Suprapubic skin (tissue), 4 donors: Measurements from ENCODE around the gene DMKN. TPM values are rescaled to one million over a fixed set of nuclear protein-coding genes. Genes with fewer than 3 reads are reported as not detected.

Experiments used
- DNase-seq, 2 donors: peaks; one replicate each; pipeline ENCODE4 v3.0.0-alpha.2; 2019; ENCODE audit warnings: low spot score in 2 of 2
- H3K27ac ChIP-seq: fragments of 200-600 bp; sonication (generic); one replicate; pipeline ENCODE4 v1.5.1; 2019
- H3K27me3 ChIP-seq: fragments of 200-600 bp; sonication (generic); one replicate; pipeline ENCODE4 v1.5.1; 2019
- H3K36me3 ChIP-seq: fragments of 200-600 bp; sonication (generic); one replicate; pipeline ENCODE4 v1.5.1; 2019
- H3K4me1 ChIP-seq: fragments of 200-600 bp; sonication (generic); one replicate; pipeline ENCODE4 v1.5.1; 2019
- H3K4me3 ChIP-seq: fragments of 200-600 bp; sonication (generic); one replicate; pipeline ENCODE4 v1.5.1; 2019; ENCODE audit warnings: mild to moderate bottlenecking
- H3K9me3 ChIP-seq: fragments of 200-600 bp; sonication (generic); one replicate; pipeline ENCODE4 v1.5.1; 2019
- CTCF ChIP-seq, 2 donors: fragments of 200-600 bp in 1 of 2; fragments of 450-650 bp in 1 of 2; sonication (generic) in 1 of 2; IDR thresholded peaks; one replicate each; pipeline ENCODE4 v1.5.1; 2016 to 2019; ENCODE audit warnings: antibody characterized with exemption in 2 of 2, mild to moderate bottlenecking in 1 of 2, moderate library complexity in 1 of 2
- EP300 ChIP-seq: sonication (generic); formaldehyde crosslinking; IDR thresholded peaks from one replicate; pipeline ENCODE4 v1.6.1; 2017; ENCODE audit warnings: antibody characterized with exemption
- POLR2A ChIP-seq, 2 donors: fragments of 450-650 bp; IDR thresholded peaks; one replicate each; pipeline ENCODE4 v1.6.1; 2017; ENCODE audit warnings: antibody characterized with exemption in 2 of 2, mild to moderate bottlenecking in 2 of 2, moderate library complexity in 2 of 2
- POLR2AphosphoS5 ChIP-seq, 3 donors: sonication (generic); formaldehyde crosslinking; IDR thresholded peaks; one replicate each; pipeline ENCODE4 v1.6.1; 2017; ENCODE audit warnings: antibody characterized with exemption in 3 of 3
- WGBS: methylation state at CpG from one replicate; pipeline ENCODE4 v1.1.5; 2018; 5-methylcytosine and 5-hydroxymethylcytosine counted together
- total RNA-seq, 4 donors: library from RNA; depleted of rRNA; stranded (reverse); fragments of >200 nt; gene quantifications; one replicate each; pipeline ENCODE4 v1.1.0, GENCODE V29; 2016

The DMKN gene
- total RNA-seq, 4 donors from 2014 or later = 2,237 to 6,229 (median 5,437) TPM

GRCh38 chr19:35447606-35448469 lies 65.6 kb downstream of the DMKN start, which contains the start of gene FFAR2:
TSS of gene FFAR2 (plus strand) at chr19:35448257. CDS start at chr19:35449715, 1,458 bp downstream.
- H3K27me3 ChIP-seq = peaks cover 13% of the 10 kb centered on the region
- H3K36me3 ChIP-seq = no peaks in the 10 kb centered on the region
- no peak within 1 kb of the TSS for H3K4me3 ChIP-seq
- TF ChIP-seq POLR2AphosphoS5 (IDR thresholded peaks at IDR 0.05) (no peak), POLR2A (IDR thresholded peaks at IDR 0.05) (no peak), CTCF (IDR thresholded peaks at IDR 0.05) (no peak), EP300 (no peak)
- no peak within 1 kb of the TSS for H3K27ac ChIP-seq
- WGBS = 78% methylated on average over 12 of the region's 12 CpGs
- no peak for DNase-seq
- H3K4me1 ChIP-seq = peaks cover 22% of the 10 kb centered on the region
- H3K9me3 ChIP-seq = no peaks in the 10 kb centered on the region

Other genes with a start within 250 kb of the DMKN start
- gene USF2, start 244.7 kb downstream of the DMKN start, total RNA-seq = 100 to 1,000 TPM; 111 to 178 (median 122) TPM
- 1 to 10 TPM in 2 of 4 donors, not detected in 2; 1.4 to 1.5 TPM for gene HAMP, start 231.1 kb downstream of the DMKN start, total RNA-seq
- not detected for gene MAG, start 221.5 kb downstream of the DMKN start, total RNA-seq
- not detected for gene CD22, start 184.5 kb downstream of the DMKN start, total RNA-seq
- not detected for gene FFAR1, start 165.7 kb downstream of the DMKN start, total RNA-seq
- gene FFAR3, start 155.2 kb downstream of the DMKN start, total RNA-seq = not detected
- gene GPR42, start 142.6 kb downstream of the DMKN start, total RNA-seq = not detected
- under 1 TPM in 3 of 4 donors, not detected in 1; 0.29 to 0.64 (median 0.30) TPM for gene FFAR2, start 65.4 kb downstream of the DMKN start, total RNA-seq
- gene KRTDAP, start 23.2 kb downstream of the DMKN start, total RNA-seq = over 10,000 TPM in 2 of 4 donors, 1,000 to 10,000 TPM in 2; 1,056 to 12,237 (median 8,197) TPM
- gene SBSN, start 14.7 kb upstream of the DMKN start, total RNA-seq = 1,000 to 10,000 TPM in 3 of 4 donors, 100 to 1,000 TPM in 1; 308 to 1,594 (median 1,430) TPM
- 1 to 10 TPM; 4.1 to 8.4 (median 6.4) TPM for gene GAPDHS, start 19.8 kb upstream of the DMKN start, total RNA-seq
- 100 to 1,000 TPM in 3 of 4 donors, 10 to 100 TPM in 1; 67.5 to 158 (median 118) TPM for gene TMEM147, start 32.0 kb upstream of the DMKN start, total RNA-seq
- gene ATP4A, start 50.0 kb upstream of the DMKN start, total RNA-seq = not detected
- gene PMIS2, start 72.5 kb upstream of the DMKN start, total RNA-seq = not detected
- 10 to 100 TPM; 14.9 to 18.4 (median 16.4) TPM for gene HAUS5, start 99.1 kb upstream of the DMKN start, total RNA-seq
- gene RBM42, start 115.4 kb upstream of the DMKN start, total RNA-seq = 10 to 100 TPM; 45.1 to 75.9 (median 65.0) TPM
- gene ETV2, start 128.1 kb upstream of the DMKN start, total RNA-seq = 1 to 10 TPM; 1.0 to 4.0 (median 1.9) TPM
- 100 to 1,000 TPM; 449 to 756 (median 626) TPM for gene COX6B1, start 134.7 kb upstream of the DMKN start, total RNA-seq
- gene UPK1A, start 152.9 kb upstream of the DMKN start, total RNA-seq = 1 to 10 TPM; 1.5 to 8.3 (median 5.6) TPM
- not detected for gene ZBTB32, start 190.9 kb upstream of the DMKN start, total RNA-seq
- 10 to 100 TPM; 31.2 to 66.8 (median 45.2) TPM for gene KMT2B, start 204.4 kb upstream of the DMKN start, total RNA-seq
- 1 to 10 TPM; 3.3 to 8.5 (median 6.9) TPM for gene IGFLR1, start 228.8 kb upstream of the DMKN start, total RNA-seq
- 10 to 100 TPM; 18.8 to 45.5 (median 21.9) TPM for gene U2AF1L4, start 231.8 kb upstream of the DMKN start, total RNA-seq
- 10 to 100 TPM; 27.1 to 57.2 (median 42.4) TPM for gene PSENEN, start 232.0 kb upstream of the DMKN start, total RNA-seq
- 10 to 100 TPM; 11.0 to 21.5 (median 20.0) TPM for gene LIN37, start 234.9 kb upstream of the DMKN start, total RNA-seq
- 10 to 100 TPM in 1 of 4 donors, 1 to 10 TPM in 3; 4.1 to 13.4 (median 5.5) TPM for gene HSPB6, start 243.4 kb upstream of the DMKN start, total RNA-seq
- gene PROSER3, start 244.5 kb upstream of the DMKN start, total RNA-seq = 10 to 100 TPM in 3 of 4 donors, 1 to 10 TPM in 1; 9.6 to 23.8 (median 17.1) TPM